Esophagus muscularis mucosa (tissue), 3 donors: ENCODE measurements around the gene ZMYM2.
"Not testable (repeated sequence)": the region's sequence is repeated elsewhere in the genome, so short reads cannot be mapped to it uniquely, and the experiment has no call there.

Experiments used
- POLR2A ChIP-seq: fragments of 450-650 bp; IDR thresholded peaks from one replicate; pipeline ENCODE4 v1.6.1; 2017; ENCODE audit warnings: antibody characterized with exemption, moderate library complexity, mild to moderate bottlenecking, low read depth
- POLR2AphosphoS5 ChIP-seq, 2 donors: sonication (generic); formaldehyde crosslinking; IDR thresholded peaks; one replicate each; pipeline ENCODE4 v1.6.1; 2017; ENCODE audit warnings: antibody characterized with exemption in 2 of 2
- TF ChIP-seq, protein P1 (sequence below), 3 experiments: fragments of 200-600 bp in 2 of 3; fragments of 450-650 bp in 1 of 3; sonication (generic) in 2 of 3; IDR thresholded peaks; one replicate each; pipeline ENCODE4 v1.5.1; 2017 to 2019; ENCODE audit warnings: antibody characterized with exemption in 3 of 3, mild to moderate bottlenecking in 2 of 3, moderate library complexity in 1 of 3

DNA sequence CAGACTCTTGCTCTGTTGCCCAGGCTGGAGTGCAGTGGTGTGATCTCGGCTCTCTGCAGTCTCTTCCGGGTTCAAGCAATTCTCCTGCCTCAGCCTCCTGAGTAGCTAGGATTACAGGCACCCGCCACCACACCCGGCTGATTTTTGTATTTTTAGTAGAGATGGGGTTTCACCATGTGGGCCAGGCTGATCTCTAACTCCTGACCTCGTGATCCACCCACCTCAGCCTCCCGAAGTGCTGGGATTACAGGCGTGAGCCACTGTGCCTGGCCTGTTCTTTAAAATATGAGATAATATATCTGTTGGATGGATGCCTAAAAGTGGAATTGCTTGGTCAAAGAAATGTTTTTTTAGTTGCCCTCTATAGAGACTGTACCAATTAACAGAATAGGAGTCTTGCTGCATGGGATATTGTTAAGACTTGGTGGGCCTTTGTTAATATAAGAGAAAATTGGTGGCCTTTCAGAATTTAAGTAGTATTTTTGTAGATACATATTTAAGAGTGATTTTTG lies 16.0 kb downstream of the ZMYM2 start:
- TF ChIP-seq, protein P1, sequence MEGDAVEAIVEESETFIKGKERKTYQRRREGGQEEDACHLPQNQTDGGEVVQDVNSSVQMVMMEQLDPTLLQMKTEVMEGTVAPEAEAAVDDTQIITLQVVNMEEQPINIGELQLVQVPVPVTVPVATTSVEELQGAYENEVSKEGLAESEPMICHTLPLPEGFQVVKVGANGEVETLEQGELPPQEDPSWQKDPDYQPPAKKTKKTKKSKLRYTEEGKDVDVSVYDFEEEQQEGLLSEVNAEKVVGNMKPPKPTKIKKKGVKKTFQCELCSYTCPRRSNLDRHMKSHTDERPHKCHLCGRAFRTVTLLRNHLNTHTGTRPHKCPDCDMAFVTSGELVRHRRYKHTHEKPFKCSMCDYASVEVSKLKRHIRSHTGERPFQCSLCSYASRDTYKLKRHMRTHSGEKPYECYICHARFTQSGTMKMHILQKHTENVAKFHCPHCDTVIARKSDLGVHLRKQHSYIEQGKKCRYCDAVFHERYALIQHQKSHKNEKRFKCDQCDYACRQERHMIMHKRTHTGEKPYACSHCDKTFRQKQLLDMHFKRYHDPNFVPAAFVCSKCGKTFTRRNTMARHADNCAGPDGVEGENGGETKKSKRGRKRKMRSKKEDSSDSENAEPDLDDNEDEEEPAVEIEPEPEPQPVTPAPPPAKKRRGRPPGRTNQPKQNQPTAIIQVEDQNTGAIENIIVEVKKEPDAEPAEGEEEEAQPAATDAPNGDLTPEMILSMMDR (IDR thresholded peaks at IDR 0.05) = not testable (repeated sequence)
- TF ChIP-seq POLR2AphosphoS5 (IDR thresholded peaks at IDR 0.05); POLR2A: not testable (repeated sequence)
